HL-60 (cell line): Measurements from ENCODE around the gene EVC.

Experiments
- POLR2AphosphoS5 ChIP-seq: IDR thresholded peaks from 2 replicates; pipeline ENCODE4 v1.6.1; 2012; ENCODE audit warnings: low read depth
- TF ChIP-seq, protein P1 (sequence below): IDR thresholded peaks from one replicate; pipeline ENCODE4 v1.5.1; 2011; ENCODE audit warnings: low read length, control low read depth, inconsistent platforms; ENCODE audit not compliant: insufficient read depth

DNA sequence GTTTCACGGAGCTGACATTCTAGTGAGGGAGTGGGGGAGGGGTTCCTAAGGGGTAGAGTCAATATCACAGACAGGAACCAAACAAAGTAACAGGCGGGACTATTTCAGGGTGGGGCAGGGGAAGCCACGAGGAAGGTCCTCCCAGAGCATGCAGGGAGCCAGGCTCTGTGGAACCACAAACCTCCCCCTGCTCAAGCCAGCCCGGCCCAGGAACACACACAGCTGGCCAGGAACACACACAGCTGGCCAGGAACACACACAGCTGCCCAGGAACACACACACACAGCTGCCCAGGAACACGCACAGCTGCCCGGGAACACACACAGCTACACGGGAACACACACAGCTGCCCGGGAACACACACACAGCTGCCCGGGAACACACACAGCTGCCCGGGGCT is 27.4 kb upstream of the EVC start:
- no peak for TF ChIP-seq POLR2AphosphoS5
- TF ChIP-seq, protein P1, sequence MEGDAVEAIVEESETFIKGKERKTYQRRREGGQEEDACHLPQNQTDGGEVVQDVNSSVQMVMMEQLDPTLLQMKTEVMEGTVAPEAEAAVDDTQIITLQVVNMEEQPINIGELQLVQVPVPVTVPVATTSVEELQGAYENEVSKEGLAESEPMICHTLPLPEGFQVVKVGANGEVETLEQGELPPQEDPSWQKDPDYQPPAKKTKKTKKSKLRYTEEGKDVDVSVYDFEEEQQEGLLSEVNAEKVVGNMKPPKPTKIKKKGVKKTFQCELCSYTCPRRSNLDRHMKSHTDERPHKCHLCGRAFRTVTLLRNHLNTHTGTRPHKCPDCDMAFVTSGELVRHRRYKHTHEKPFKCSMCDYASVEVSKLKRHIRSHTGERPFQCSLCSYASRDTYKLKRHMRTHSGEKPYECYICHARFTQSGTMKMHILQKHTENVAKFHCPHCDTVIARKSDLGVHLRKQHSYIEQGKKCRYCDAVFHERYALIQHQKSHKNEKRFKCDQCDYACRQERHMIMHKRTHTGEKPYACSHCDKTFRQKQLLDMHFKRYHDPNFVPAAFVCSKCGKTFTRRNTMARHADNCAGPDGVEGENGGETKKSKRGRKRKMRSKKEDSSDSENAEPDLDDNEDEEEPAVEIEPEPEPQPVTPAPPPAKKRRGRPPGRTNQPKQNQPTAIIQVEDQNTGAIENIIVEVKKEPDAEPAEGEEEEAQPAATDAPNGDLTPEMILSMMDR = no peak
